HG03060 (cell line): ENCODE data around the gene CDH23.

Experiments used
- ATAC-seq: cut with Tn5 transposase; IDR thresholded peaks from one replicate; pipeline ENCODE4 v1.9.1; 2021; ENCODE audit warnings: low read depth, moderate number of reproducible peaks; ENCODE audit not compliant: unreplicated experiment

CDH23 gene

GRCh38 chr10:71643904-71644303 is 247.2 kb downstream of the CDH23 start:
- ATAC-seq: no peak

- ATAC-seq: no peak
Measured at GRCh38 chr10:71644307-71645180, 247.8 kb downstream of the CDH23 start.

GRCh38 chr10:71645185-71645584 is 248.5 kb downstream of the CDH23 start:
- no peak for ATAC-seq

GRCh38 chr10:71646037-71646436 is 249.3 kb downstream of the CDH23 start:
- ATAC-seq: no peak

- ATAC-seq: no peak
Measured at GRCh38 chr10:71646592-71647292, 250.0 kb downstream of the CDH23 start.

- no peak for ATAC-seq
Measured at GRCh38 chr10:71647526-71648253, 251.0 kb downstream of the CDH23 start.

- ATAC-seq: no peak
Measured at GRCh38 chr10:71648254-71648932, 251.7 kb downstream of the CDH23 start.

- no peak for ATAC-seq
Measured at GRCh38 chr10:71648933-71649320, 252.2 kb downstream of the CDH23 start.

GRCh38 chr10:71649631-71650030 is 252.9 kb downstream of the CDH23 start:
- no peak for ATAC-seq

- no peak for ATAC-seq
Measured at GRCh38 chr10:71650397-71650796, 253.7 kb downstream of the CDH23 start.

GRCh38 chr10:71651428-71651827 is 254.7 kb downstream of the CDH23 start:
- ATAC-seq: no peak

- no peak for ATAC-seq
Measured at GRCh38 chr10:71651928-71652327, 255.2 kb downstream of the CDH23 start.

GRCh38 chr10:71653044-71653443 is 256.3 kb downstream of the CDH23 start:
- no peak for ATAC-seq

- no peak for ATAC-seq
Measured at GRCh38 chr10:71656220-71656619, 259.5 kb downstream of the CDH23 start.

- no peak for ATAC-seq
Measured at GRCh38 chr10:71657604-71658466, 261.1 kb downstream of the CDH23 start.

- no peak for ATAC-seq
Measured at GRCh38 chr10:71658467-71658745, 261.7 kb downstream of the CDH23 start.

- ATAC-seq: no peak
Measured at GRCh38 chr10:71659111-71659634, 262.5 kb downstream of the CDH23 start.

- ATAC-seq: no peak
Measured at GRCh38 chr10:71659737-71660136, 263.0 kb downstream of the CDH23 start.

GRCh38 chr10:71660313-71660712 is 263.6 kb downstream of the CDH23 start:
- ATAC-seq: no peak
